Stomach (tissue), 4 donors: ENCODE results near the gene NAV2.
"Not testable (repeated sequence)": the region's sequence is repeated elsewhere in the genome, so short reads cannot be mapped to it uniquely, and the experiment has no call there.

Experiments used
- CTCF ChIP-seq, 7 experiments: fragments of 450-650 bp in 4 of 7; fragments of 200-600 bp in 3 of 7; sonication (generic) in 3 of 7; IDR thresholded peaks; one replicate each; pipeline ENCODE4 v1.5.1; 2016 to 2019; ENCODE audit warnings: antibody characterized with exemption in 7 of 7, control low read depth in 2 of 7, mild to moderate bottlenecking in 1 of 7
- EP300 ChIP-seq: sonication (generic); formaldehyde crosslinking; IDR thresholded peaks from one replicate; pipeline ENCODE4 v1.6.1; 2017; ENCODE audit warnings: antibody characterized with exemption
- POLR2A ChIP-seq, 4 donors: fragments of 450-650 bp; IDR thresholded peaks; one replicate each; pipeline ENCODE4 v1.6.1; 2016; ENCODE audit warnings: antibody characterized with exemption in 4 of 4, control low read depth in 2 of 4, mild to moderate bottlenecking in 1 of 4, moderate library complexity in 1 of 4
- POLR2AphosphoS5 ChIP-seq, 3 donors: sonication (generic); formaldehyde crosslinking; IDR thresholded peaks; one replicate each; pipeline ENCODE4 v1.6.1; 2016; ENCODE audit warnings: antibody characterized with exemption in 3 of 3

GRCh38 chr11:20006618-20007017 lies 294.0 kb downstream of the NAV2 start:
- TF ChIP-seq CTCF (IDR thresholded peaks at IDR 0.05); POLR2A (IDR thresholded peaks at IDR 0.05); POLR2AphosphoS5 (IDR thresholded peaks at IDR 0.05); EP300: not testable (repeated sequence)
